22Rv1 (cell line): Measurements from ENCODE around the gene NXPE3.
A peak's percentile ranks its signal among the peaks of the same experiment; 100 is the strongest.
"Not testable (repeated sequence)": the region's sequence is repeated elsewhere in the genome, so short reads cannot be mapped to it uniquely, and the experiment has no call there.

Experiments used
- H3K27ac ChIP-seq: fragments of 450-650 bp; 2 replicates; pipeline ENCODE4 v1.5.1; 2017
- CTCF ChIP-seq: fragments of 450-650 bp; IDR thresholded peaks from 2 replicates; pipeline ENCODE4 v1.5.1; 2017; ENCODE audit warnings: mild to moderate bottlenecking
- ZFX ChIP-seq: fragments of 450-650 bp; IDR thresholded peaks from 2 replicates; pipeline ENCODE4 v1.6.1; 2017; ENCODE audit warnings: antibody characterized with exemption, borderline replicate concordance

NXPE3 gene

GRCh38 chr3:101758224-101758623 is 20.8 kb upstream of the NXPE3 start:
- no peak overlapping the region for H3K27ac ChIP-seq
- TF ChIP-seq ZFX = no peak

DNA sequence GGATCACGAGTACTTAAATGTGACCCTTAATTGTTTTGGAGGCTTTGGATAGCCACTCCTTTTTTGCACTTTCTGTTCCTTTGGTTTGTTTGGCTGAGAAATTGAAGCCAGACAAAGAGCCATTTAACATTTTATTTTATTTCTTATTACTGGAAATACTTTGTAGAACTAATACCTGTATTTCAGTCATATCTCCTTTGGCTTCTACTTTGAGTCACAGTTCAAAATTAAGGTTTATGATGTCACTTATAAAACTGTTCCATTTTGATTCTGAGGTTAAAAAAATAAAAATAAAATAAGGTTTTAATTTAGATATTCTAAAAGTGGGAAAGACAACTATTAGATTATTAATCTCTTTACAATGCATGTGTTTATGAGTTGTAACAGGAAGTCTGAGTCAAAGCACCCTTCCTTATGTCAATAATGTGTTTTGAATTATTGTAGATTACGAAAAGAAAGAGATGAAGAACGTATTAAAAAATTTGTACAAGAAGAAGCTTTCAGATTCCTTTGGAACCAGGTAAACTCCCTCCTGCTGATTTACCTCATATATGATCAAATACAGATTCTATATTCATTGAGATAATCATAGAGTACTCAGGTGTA is 16.9 kb upstream of the NXPE3 start:
- no peak overlapping the region for H3K27ac ChIP-seq
- TF ChIP-seq CTCF (no peak), ZFX (no peak)

GRCh38 chr3:101777745-101778281 is 1.2 kb upstream of the NXPE3 start:
- H3K27ac ChIP-seq = not testable (repeated sequence)

GRCh38 chr3:101778385-101779046 is 495 bp upstream of the NXPE3 start:
- TF ChIP-seq CTCF = no peak
- TF ChIP-seq ZFX = no peak
- H3K27ac ChIP-seq = peak overlapping the region; percentile 74

DNA sequence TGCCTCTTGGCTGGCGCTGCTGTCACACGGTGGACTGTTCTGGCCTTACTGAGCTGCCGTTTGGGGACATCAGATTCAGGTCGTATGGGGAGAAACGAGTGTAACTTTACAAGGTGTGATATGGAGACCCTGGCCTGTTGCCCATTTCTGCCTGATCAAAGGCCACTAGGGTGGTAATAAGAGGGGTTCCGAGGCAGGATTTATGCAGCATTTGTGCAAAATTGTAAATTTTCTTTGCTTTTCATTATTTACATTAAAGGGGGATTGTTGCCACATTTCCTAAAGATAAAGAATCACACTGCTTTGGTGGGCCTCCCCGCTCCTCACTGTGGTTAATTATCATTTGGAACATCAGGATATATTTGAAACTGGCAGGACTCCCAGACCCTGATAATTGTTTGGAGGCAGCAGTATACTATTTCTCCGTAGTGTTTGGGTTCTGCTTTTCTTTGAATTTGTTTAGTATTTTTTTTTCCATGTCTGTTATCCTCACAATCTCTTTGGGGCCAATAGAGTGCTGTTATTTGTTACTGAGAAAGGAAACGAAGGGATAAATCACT is 891 bp downstream of the NXPE3 start:
- no peak for TF ChIP-seq ZFX
- TF ChIP-seq CTCF = no peak
- H3K27ac ChIP-seq = peak overlapping the region; percentile 74

GRCh38 chr3:101780661-101781060 is 1.6 kb downstream of the NXPE3 start:
- no peak overlapping the region for H3K27ac ChIP-seq
- TF ChIP-seq ZFX = no peak
- TF ChIP-seq CTCF = no peak

DNA sequence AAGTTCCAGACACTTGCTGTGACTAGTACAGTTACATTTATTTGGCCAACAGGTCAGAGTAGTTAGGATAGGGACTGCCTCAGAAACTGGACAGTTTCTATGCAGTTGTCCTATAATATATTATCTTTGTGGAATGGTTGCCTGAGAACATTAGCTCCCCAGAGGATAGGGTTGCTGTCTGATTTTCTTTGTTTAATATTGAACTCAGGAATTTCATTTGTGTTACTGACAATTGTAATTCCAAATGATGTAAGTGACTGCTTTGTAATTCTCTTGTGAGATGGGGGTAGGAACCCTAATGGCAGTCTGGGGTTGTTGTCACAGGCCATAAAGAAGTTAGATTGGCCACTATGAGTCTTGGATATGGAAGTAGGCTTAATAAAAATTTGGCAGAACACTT is 2.2 kb downstream of the NXPE3 start:
- TF ChIP-seq CTCF = no peak
- no peak for TF ChIP-seq ZFX
- no peak overlapping the region for H3K27ac ChIP-seq

DNA sequence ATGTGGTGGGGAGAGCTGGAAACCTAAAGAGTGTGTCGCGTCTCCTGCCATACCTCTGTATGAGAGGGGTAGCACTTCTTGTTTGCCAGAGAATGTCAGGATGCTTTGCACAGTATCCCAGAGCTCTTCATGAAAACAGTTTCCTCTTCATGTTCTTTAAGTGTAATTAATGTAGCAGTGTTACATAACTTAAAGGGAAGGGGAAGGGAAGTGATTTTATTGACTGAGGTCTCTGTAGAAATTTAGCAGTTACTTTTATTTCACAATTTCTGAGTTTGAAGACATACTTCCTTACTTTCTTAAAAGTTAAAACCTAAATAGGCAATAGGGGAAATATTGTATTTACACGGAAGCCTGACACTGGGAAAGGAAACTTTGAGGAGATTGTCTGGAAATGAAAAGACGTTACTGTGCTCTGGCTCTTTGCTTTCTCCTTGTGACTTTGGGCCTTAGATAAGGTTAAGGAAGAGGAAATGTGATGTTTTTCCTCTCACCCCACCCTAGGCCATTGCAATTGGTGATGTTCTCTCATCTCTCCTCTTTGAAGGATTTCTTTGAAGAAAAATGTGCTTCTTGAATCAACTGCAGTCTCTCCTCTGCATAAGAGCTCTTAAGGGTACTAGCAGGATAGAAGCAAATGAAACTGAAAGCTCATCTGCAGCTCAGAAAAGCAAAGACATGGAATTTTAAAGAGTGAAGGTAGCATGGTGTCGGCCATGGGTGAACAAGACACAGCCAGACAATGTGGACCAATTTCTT is 6.0 kb downstream of the NXPE3 start:
- no peak overlapping the region for H3K27ac ChIP-seq
- no peak for TF ChIP-seq ZFX
- no peak for TF ChIP-seq CTCF
